ENCODE data around the gene ZNHIT1. TPM values are rescaled to one million over a fixed set of nuclear protein-coding genes. Genes with fewer than 3 reads are reported as not detected.
A peak's percentile ranks its signal among the peaks of the same experiment; 100 is the strongest.
"Not testable (repeated sequence)": the region's sequence is repeated elsewhere in the genome, so short reads cannot be mapped to it uniquely, and the experiment has no call there.

ZNHIT1 gene
- polyA plus RNA-seq, 3 donors = 48.6 to 55.2 (median 52.8) TPM

- no peak for DNase-seq (ENCODE audit: low read depth in 3 of 3, low spot score in 2 of 3)
These were observed 21.4 kb downstream of the ZNHIT1 start for GRCh38 chr7:101239191-101239950.

GRCh38 chr7:101239951-101240220 is 21.9 kb downstream of the ZNHIT1 start:
- DNase-seq (ENCODE audit: low read depth in 3 of 3, low spot score in 2 of 3) = no peak

- no peak for DNase-seq (ENCODE audit: low read depth in 3 of 3, low spot score in 2 of 3)
These were observed 22.5 kb downstream of the ZNHIT1 start for GRCh38 chr7:101240226-101241014.

GRCh38 chr7:101241015-101241363 is 23.0 kb downstream of the ZNHIT1 start:
- DNase-seq (ENCODE audit: low read depth in 3 of 3, low spot score in 2 of 3) = no peak

- DNase-seq (ENCODE audit: low read depth in 3 of 3, low spot score in 2 of 3) = no peak
These were observed 23.7 kb downstream of the ZNHIT1 start for GRCh38 chr7:101241443-101242349.

GRCh38 chr7:101243646-101244374 is 25.8 kb downstream of the ZNHIT1 start:
- no peak for DNase-seq (ENCODE audit: low read depth in 3 of 3, low spot score in 2 of 3)

GRCh38 chr7:101244375-101245146 is 26.6 kb downstream of the ZNHIT1 start, which contains the start of gene FIS1:
Gene FIS1, minus strand, starts transcription at chr7:101245081. Its CDS starts 77 bp downstream, at chr7:101245004.
- peak; percentile 81 to 87 (median 82) for DNase-seq (ENCODE audit: low read depth in 3 of 3, low spot score in 2 of 3)

GRCh38 chr7:101245147-101245668 is 27.2 kb downstream of the ZNHIT1 start:
- DNase-seq (ENCODE audit: low read depth in 3 of 3, low spot score in 2 of 3) = no peak

- DNase-seq (ENCODE audit: low read depth in 3 of 3, low spot score in 2 of 3) = no peak
These were observed 30.3 kb downstream of the ZNHIT1 start for GRCh38 chr7:101248276-101248675.

- no peak for DNase-seq (ENCODE audit: low read depth in 3 of 3, low spot score in 2 of 3)
These were observed 32.4 kb downstream of the ZNHIT1 start for GRCh38 chr7:101250324-101250723.

- DNase-seq (ENCODE audit: low read depth in 3 of 3, low spot score in 2 of 3) = peak; percentile 91 to 99 (median 95)
These were observed 34.1 kb downstream of the ZNHIT1 start for GRCh38 chr7:101251871-101252659.

GRCh38 chr7:101253199-101253598 is 35.2 kb downstream of the ZNHIT1 start:
- not testable (repeated sequence) for DNase-seq (ENCODE audit: low read depth in 3 of 3, low spot score in 2 of 3)

GRCh38 chr7:101255796-101256195 is 37.8 kb downstream of the ZNHIT1 start:
- DNase-seq (ENCODE audit: low read depth in 3 of 3, low spot score in 2 of 3) = no peak

GRCh38 chr7:101258243-101258731 is 40.3 kb downstream of the ZNHIT1 start:
- DNase-seq (ENCODE audit: low read depth in 3 of 3, low spot score in 2 of 3) = no peak

GRCh38 chr7:101264102-101264706 is 46.2 kb downstream of the ZNHIT1 start:
- DNase-seq (ENCODE audit: low read depth in 3 of 3, low spot score in 2 of 3) = not testable (repeated sequence)

- no peak for DNase-seq (ENCODE audit: low read depth in 3 of 3, low spot score in 2 of 3)
These were observed 47.9 kb downstream of the ZNHIT1 start for GRCh38 chr7:101265622-101266516.

- DNase-seq (ENCODE audit: low read depth in 3 of 3, low spot score in 2 of 3) = no peak
These were observed 51.7 kb downstream of the ZNHIT1 start for GRCh38 chr7:101269664-101270063.
